Neural cell (in vitro differentiated cells): ENCODE data around the gene KIF6. TPM values are rescaled to one million over a fixed set of nuclear protein-coding genes. Genes with fewer than 3 reads are reported as not detected.

ENCODE experiments used
- H2AFZ ChIP-seq: fragments of 200-600, 300-800 bp; sonication (generic), shearing (Covaris generic); 2 replicates; pipeline ENCODE4 v1.6.0; 2014; ENCODE audit warnings: low read depth, mild to moderate bottlenecking, antibody characterized with exemption, low read length, moderate library complexity
- H3F3A ChIP-seq: fragments of 200-600 bp; shearing (Covaris generic); 2 replicates; pipeline ENCODE4 v1.6.1; 2016; ENCODE audit warnings: mild to moderate bottlenecking, moderate library complexity, mixed read lengths, antibody characterized with exemption, low read length; ENCODE audit not compliant: insufficient read depth, poor library complexity, severe bottlenecking
- H3K27ac ChIP-seq: fragments of 200-600, 300-800 bp; sonication (generic), shearing (Covaris generic); 2 replicates; pipeline ENCODE4 v1.5.1; 2014; ENCODE audit warnings: mild to moderate bottlenecking, low read length, moderate library complexity
- H3K27me3 ChIP-seq: fragments of 300-800, 200-600 bp; sonication (generic), shearing (Covaris generic); 2 replicates; pipeline ENCODE4 v1.6.0; 2014; ENCODE audit warnings: mild to moderate bottlenecking, low read depth, low read length, moderate library complexity; ENCODE audit not compliant: insufficient read depth
- H3K36me3 ChIP-seq: fragments of 300-800, 200-600 bp; sonication (generic), shearing (Covaris generic); 2 replicates; pipeline ENCODE4 v1.5.1; 2014; ENCODE audit warnings: mild to moderate bottlenecking, antibody characterized with exemption, low read length, moderate library complexity; ENCODE audit not compliant: insufficient read depth
- H3K4me2 ChIP-seq: fragments of 300-800, 200-600 bp; sonication (generic), shearing (Covaris generic); 2 replicates; pipeline ENCODE4 v1.6.0; 2014; ENCODE audit warnings: mild to moderate bottlenecking, low read length
- H3K4me3 ChIP-seq: fragments of 300-800, 200-600 bp; sonication (generic), shearing (Covaris generic); 2 replicates; pipeline ENCODE4 v1.5.1; 2014; ENCODE audit warnings: mild to moderate bottlenecking, low read length, moderate library complexity
- H3K79me2 ChIP-seq: fragments of 200-600 bp; shearing (Covaris generic); replicated peaks from 2 replicates; pipeline ENCODE4 v1.6.0; 2014; ENCODE audit warnings: mild to moderate bottlenecking, low read length, moderate library complexity; ENCODE audit not compliant: insufficient read depth
- H3K9ac ChIP-seq: fragments of 300-800, 200-600 bp; sonication (generic), shearing (Covaris generic); 2 replicates; pipeline ENCODE4 v1.6.1; 2016; ENCODE audit warnings: mild to moderate bottlenecking, low read length, mixed read lengths
- H3K9me2 ChIP-seq: fragments of 200-600 bp; shearing (Covaris generic); 2 replicates; pipeline ENCODE4 v1.6.1; 2016; ENCODE audit warnings: mild to moderate bottlenecking, low read length, mixed read lengths; ENCODE audit not compliant: insufficient read depth
- H3K9me3 ChIP-seq: fragments of 200-600, 300-800 bp; sonication (generic), shearing (Covaris generic); 2 replicates; pipeline ENCODE4 v1.6.1; 2016; ENCODE audit warnings: mild to moderate bottlenecking, mixed run types, low read length, moderate library complexity, mixed read lengths
- H4K20me1 ChIP-seq: fragments of 200-600 bp; shearing (Covaris generic); 2 replicates; pipeline ENCODE4 v1.6.1; 2016; ENCODE audit warnings: mild to moderate bottlenecking, mixed run types; ENCODE audit not compliant: insufficient read depth
- EP300 ChIP-seq: fragments of 450-650 bp; conservative IDR thresholded peaks from 2 replicates; pipeline ENCODE4 v1.6.1; 2014; ENCODE audit warnings: antibody characterized with exemption, mild to moderate bottlenecking, moderate library complexity; ENCODE audit not compliant: poor library complexity, severe bottlenecking
- EZH2 ChIP-seq: fragments of 200-600, 300-800 bp; shearing (Covaris generic), sonication (generic); IDR thresholded peaks from 2 replicates; pipeline ENCODE4 v1.6.1; 2014; ENCODE audit warnings: antibody characterized with exemption, low read length, borderline replicate concordance, mild to moderate bottlenecking; ENCODE audit not compliant: insufficient read depth, poor library complexity, severe bottlenecking
- MXI1 ChIP-seq: fragments of 450-650 bp; conservative IDR thresholded peaks from 2 replicates; pipeline ENCODE4 v1.6.1; 2014; ENCODE audit warnings: antibody characterized with exemption, mild to moderate bottlenecking; ENCODE audit not compliant: poor library complexity, severe bottlenecking
- POLR2AphosphoS5 ChIP-seq: IDR thresholded peaks from 2 replicates; pipeline ENCODE4 v1.6.1; 2012
- RAD21 ChIP-seq: fragments of 450-650 bp; conservative IDR thresholded peaks from 2 replicates; pipeline ENCODE4 v1.6.1; 2014; ENCODE audit warnings: antibody characterized with exemption, mild to moderate bottlenecking, moderate library complexity
- SMC3 ChIP-seq: fragments of 450-650 bp; conservative IDR thresholded peaks from 2 replicates; pipeline ENCODE4 v1.6.1; 2014; ENCODE audit warnings: antibody characterized with exemption, mild to moderate bottlenecking, moderate library complexity; ENCODE audit not compliant: poor library complexity
- TAF1 ChIP-seq: IDR thresholded peaks from 2 replicates; pipeline ENCODE4 v1.6.1; 2012; ENCODE audit warnings: low read depth
- polyA plus RNA-seq: library from polyadenylated mRNA; depleted of rRNA; stranded (reverse); fragments of >200 nt; gene quantifications from 2 replicates; pipeline ENCODE4 v1.2.3, GENCODE V29; 2014
- TF ChIP-seq, protein P1 (sequence below): IDR thresholded peaks from 2 replicates; pipeline ENCODE4 v1.6.1; 2012; ENCODE audit warnings: borderline replicate concordance
- TF ChIP-seq, protein P2 (sequence below): fragments of 450-650 bp; IDR thresholded peaks from 2 replicates; pipeline ENCODE4 v1.5.1; 2014; ENCODE audit warnings: antibody characterized with exemption, mild to moderate bottlenecking, moderate library complexity; ENCODE audit not compliant: poor library complexity, severe bottlenecking

KIF6 gene
- polyA plus RNA-seq, 1 donor from 2014 or later = 2.1 TPM

DNA sequence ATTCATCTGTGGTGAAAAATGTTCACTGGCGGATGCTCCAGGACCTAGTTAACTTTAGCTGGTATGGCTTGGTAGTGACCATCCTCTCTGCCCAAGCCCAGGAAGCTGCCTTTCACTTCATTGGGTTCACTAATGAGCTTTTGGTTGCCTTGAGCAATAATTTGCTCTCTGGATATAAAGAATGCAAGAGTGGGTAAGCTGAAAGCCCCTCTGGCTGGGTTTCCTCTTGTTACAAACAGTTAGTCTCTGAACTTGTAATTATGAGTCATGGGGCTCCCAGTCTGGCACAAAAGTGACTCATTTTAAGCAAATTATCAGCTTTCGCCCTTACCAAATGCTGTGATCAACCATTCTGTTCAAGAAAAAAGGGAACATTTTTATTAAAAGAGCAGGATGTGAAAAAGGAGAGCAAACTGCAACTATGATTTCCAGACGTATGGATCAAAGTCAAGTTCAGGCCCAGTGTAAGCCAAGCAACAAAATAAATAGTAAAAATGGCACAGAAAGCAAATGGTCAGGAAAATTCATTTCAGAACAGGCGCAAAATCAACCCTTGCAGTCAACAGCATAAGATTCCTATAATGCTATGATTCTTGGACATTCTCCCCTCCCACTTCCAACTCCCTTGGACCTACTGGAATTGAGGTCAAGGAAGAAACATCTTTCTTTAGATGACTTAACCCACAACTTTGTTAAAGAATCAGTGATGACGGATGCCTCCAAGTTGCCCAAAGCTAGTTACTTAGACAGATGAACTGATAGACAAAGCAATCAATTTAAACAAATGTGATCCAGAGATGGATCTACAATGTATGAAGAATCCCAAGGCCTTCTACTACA lies 272.7 kb downstream of the KIF6 start:
- H2AFZ ChIP-seq = no peak overlapping the region
- no peaks in the 10 kb centered on the region for H3K79me2 ChIP-seq
- no peak overlapping the region for H3K4me3 ChIP-seq
- no peak overlapping the region for H3K4me2 ChIP-seq
- H3K36me3 ChIP-seq = no peaks in the 10 kb centered on the region
- no peaks in the 10 kb centered on the region for H3F3A ChIP-seq
- no peaks in the 10 kb centered on the region for H3K9me2 ChIP-seq
- H3K9ac ChIP-seq = no peak overlapping the region
- no peaks in the 10 kb centered on the region for H3K27me3 ChIP-seq
- H4K20me1 ChIP-seq = no peaks in the 10 kb centered on the region
- H3K9me3 ChIP-seq = no peaks in the 10 kb centered on the region
- TF ChIP-seq POLR2AphosphoS5 = no peak
- TF ChIP-seq EP300 = no peak
- no peak for TF ChIP-seq SMC3
- TF ChIP-seq MXI1 = no peak
- TF ChIP-seq, protein P1, sequence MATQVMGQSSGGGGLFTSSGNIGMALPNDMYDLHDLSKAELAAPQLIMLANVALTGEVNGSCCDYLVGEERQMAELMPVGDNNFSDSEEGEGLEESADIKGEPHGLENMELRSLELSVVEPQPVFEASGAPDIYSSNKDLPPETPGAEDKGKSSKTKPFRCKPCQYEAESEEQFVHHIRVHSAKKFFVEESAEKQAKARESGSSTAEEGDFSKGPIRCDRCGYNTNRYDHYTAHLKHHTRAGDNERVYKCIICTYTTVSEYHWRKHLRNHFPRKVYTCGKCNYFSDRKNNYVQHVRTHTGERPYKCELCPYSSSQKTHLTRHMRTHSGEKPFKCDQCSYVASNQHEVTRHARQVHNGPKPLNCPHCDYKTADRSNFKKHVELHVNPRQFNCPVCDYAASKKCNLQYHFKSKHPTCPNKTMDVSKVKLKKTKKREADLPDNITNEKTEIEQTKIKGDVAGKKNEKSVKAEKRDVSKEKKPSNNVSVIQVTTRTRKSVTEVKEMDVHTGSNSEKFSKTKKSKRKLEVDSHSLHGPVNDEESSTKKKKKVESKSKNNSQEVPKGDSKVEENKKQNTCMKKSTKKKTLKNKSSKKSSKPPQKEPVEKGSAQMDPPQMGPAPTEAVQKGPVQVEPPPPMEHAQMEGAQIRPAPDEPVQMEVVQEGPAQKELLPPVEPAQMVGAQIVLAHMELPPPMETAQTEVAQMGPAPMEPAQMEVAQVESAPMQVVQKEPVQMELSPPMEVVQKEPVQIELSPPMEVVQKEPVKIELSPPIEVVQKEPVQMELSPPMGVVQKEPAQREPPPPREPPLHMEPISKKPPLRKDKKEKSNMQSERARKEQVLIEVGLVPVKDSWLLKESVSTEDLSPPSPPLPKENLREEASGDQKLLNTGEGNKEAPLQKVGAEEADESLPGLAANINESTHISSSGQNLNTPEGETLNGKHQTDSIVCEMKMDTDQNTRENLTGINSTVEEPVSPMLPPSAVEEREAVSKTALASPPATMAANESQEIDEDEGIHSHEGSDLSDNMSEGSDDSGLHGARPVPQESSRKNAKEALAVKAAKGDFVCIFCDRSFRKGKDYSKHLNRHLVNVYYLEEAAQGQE = no peak
- no peak overlapping the region for H3K27ac ChIP-seq

DNA sequence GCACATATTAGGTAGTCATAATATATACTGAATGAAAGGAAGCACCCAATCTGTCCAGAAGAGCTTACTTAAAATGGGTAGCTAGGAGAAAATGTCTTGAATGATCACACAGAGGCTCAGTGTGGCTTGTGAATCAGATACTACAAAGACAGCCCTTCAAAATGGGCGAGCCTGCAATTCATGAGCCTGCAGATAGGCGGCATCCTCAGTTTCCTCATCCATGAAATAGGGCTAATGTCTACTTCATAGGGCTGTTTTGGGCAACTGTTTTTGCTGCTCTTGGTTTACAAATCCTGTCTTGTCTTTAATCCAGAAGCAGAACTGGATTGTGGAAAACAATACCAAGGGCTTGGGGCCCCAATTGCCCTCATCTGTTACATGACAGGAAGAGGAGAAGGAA lies 273.4 kb downstream of the KIF6 start:
- Histone ChIP-seq H3K36me3 (no peaks in the 10 kb centered on the region), H3K4me2 (no peak overlapping the region)

More for the DNA sequence above, 273.4 kb downstream of the KIF6 start:
- no peaks in the 10 kb centered on the region for H3K79me2 ChIP-seq
- no peak overlapping the region for H2AFZ ChIP-seq
- H3K27me3 ChIP-seq = no peaks in the 10 kb centered on the region
- H4K20me1 ChIP-seq = no peaks in the 10 kb centered on the region
- no peaks in the 10 kb centered on the region for H3K9me2 ChIP-seq
- no peaks in the 10 kb centered on the region for H3K9me3 ChIP-seq
- no peak overlapping the region for H3K27ac ChIP-seq
- no peak overlapping the region for H3K4me3 ChIP-seq
- no peaks in the 10 kb centered on the region for H3F3A ChIP-seq
- TF ChIP-seq TAF1 = no peak
- no peak for TF ChIP-seq POLR2AphosphoS5
- no peak for TF ChIP-seq EZH2
- TF ChIP-seq, protein P2, sequence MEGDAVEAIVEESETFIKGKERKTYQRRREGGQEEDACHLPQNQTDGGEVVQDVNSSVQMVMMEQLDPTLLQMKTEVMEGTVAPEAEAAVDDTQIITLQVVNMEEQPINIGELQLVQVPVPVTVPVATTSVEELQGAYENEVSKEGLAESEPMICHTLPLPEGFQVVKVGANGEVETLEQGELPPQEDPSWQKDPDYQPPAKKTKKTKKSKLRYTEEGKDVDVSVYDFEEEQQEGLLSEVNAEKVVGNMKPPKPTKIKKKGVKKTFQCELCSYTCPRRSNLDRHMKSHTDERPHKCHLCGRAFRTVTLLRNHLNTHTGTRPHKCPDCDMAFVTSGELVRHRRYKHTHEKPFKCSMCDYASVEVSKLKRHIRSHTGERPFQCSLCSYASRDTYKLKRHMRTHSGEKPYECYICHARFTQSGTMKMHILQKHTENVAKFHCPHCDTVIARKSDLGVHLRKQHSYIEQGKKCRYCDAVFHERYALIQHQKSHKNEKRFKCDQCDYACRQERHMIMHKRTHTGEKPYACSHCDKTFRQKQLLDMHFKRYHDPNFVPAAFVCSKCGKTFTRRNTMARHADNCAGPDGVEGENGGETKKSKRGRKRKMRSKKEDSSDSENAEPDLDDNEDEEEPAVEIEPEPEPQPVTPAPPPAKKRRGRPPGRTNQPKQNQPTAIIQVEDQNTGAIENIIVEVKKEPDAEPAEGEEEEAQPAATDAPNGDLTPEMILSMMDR = no peak
- no peak for TF ChIP-seq MXI1
- no peak for TF ChIP-seq RAD21
- H3K9ac ChIP-seq = no peak overlapping the region
